Fibroblast of the aortic adventitia (primary cell): ENCODE measurements around the gene PRKCB. TPM values are rescaled to one million over a fixed set of nuclear protein-coding genes. Genes with fewer than 3 reads are reported as not detected.

Experiments
- DNase-seq: peaks from one replicate; pipeline ENCODE4 v3.0.0-alpha.2; 2010; ENCODE audit warnings: low read depth
- H3K4me3 ChIP-seq: 2 replicates; pipeline ENCODE4 v1.5.1; 2011; ENCODE audit warnings: low read depth, mild to moderate bottlenecking, control low read depth, low read length, moderate library complexity
- CTCF ChIP-seq: IDR thresholded peaks from 2 replicates; pipeline ENCODE4 v1.5.1; 2011; ENCODE audit warnings: mild to moderate bottlenecking, low read length, control low read depth, inconsistent platforms; ENCODE audit not compliant: insufficient read depth
- total RNA-seq: library from RNA; depleted of rRNA; stranded (reverse); fragments of >200 nt; gene quantifications from 2 replicates; pipeline ENCODE4 v1.2.3, GENCODE V29; 2012; ENCODE audit warnings: low replicate concordance

Gene PRKCB
- total RNA-seq, 1 donor: not detected

GRCh38 chr16:23952971-23953300 lies 117.2 kb downstream of the PRKCB start:
- no peak overlapping the region for H3K4me3 ChIP-seq
- TF ChIP-seq CTCF: no peak
- no peak for DNase-seq

- no peak for TF ChIP-seq CTCF
- no peak overlapping the region for H3K4me3 ChIP-seq
- DNase-seq: no peak
These were observed 117.7 kb downstream of the PRKCB start for GRCh38 chr16:23953476-23953875.

- no peak for DNase-seq
- no peak for TF ChIP-seq CTCF
- no peak overlapping the region for H3K4me3 ChIP-seq
These were observed 119.3 kb downstream of the PRKCB start for GRCh38 chr16:23955088-23955487.

- no peak for DNase-seq
- H3K4me3 ChIP-seq: no peak overlapping the region
- no peak for TF ChIP-seq CTCF
These were observed 121.5 kb downstream of the PRKCB start for GRCh38 chr16:23957287-23957686.

DNA sequence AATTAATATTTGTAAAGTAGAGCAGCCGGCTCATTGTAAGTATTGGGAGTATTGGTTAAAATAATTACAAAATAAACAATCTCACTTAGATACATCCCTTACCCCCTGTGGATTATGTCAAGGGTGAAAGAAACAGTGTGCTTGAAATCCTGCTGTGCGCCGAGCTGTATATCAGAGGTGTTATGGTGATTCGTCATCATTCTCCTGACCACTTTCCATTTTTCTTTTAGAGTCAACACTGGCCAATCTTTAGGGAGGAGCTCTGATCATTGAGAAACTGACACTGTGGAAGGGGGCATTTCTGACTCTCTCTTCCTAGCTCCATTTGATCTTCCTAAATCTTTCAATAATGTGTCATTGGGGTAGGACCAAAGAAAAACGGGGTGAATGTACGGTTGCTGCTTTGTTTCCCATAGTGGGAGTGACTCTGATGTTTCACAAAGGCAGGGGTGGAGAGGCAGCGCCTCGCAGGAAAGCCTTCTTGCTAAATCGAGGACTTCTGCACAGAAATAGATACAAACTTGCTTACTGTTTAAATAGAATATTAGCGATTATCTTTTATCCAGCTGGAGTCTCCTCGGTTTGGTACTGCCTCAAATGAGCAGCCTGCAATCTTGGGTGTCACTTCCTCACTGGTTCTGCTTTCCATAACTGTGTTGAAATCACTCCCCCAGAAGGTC lies 123.4 kb downstream of the PRKCB start:
- TF ChIP-seq CTCF: no peak
- DNase-seq: no peak
- H3K4me3 ChIP-seq: no peak overlapping the region

DNA sequence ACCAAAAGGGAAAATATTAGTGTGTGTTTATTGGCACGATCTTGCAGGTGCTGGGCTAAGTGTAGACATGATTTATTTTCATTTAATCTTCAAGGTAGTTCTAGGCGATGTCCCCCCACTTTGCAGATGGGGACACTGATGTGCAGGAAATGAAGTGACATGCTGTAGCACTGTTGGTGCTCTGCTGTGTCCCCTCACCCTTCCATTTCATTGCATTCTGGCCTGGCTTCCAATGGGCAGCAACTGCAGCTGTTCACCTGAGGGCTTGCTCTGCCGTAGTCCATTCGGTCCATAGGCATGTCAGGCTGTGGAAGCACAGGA lies 123.9 kb downstream of the PRKCB start:
- no peak for DNase-seq
- no peak for TF ChIP-seq CTCF
- H3K4me3 ChIP-seq: no peak overlapping the region
